HepG2 (cell line): Measurements from ENCODE around the gene HPS4. TPM values are rescaled to one million over a fixed set of nuclear protein-coding genes. Genes with fewer than 3 reads are reported as not detected.

Experiments
- DMAP1 ChIP-seq: IDR thresholded peaks from 2 replicates; pipeline ENCODE4 v1.6.1; 2016
- DR1 ChIP-seq: sonication (generic); formaldehyde crosslinking; IDR thresholded peaks from 2 replicates; pipeline ENCODE4 v1.8.0; 2021; ENCODE audit warnings: mild to moderate bottlenecking, missing genetic modification reagents, inconsistent platforms
- FOSL1 ChIP-seq: sonication (generic); formaldehyde crosslinking; IDR thresholded peaks from 2 replicates; pipeline ENCODE4 v1.9.0; 2021; ENCODE audit warnings: missing genetic modification reagents, borderline replicate concordance
- IRF2 ChIP-seq: IDR thresholded peaks from 2 replicates; pipeline ENCODE4 v1.6.1; 2018; ENCODE audit warnings: missing genetic modification reagents, missing compliant biosample characterization
- NR2F6 ChIP-seq, 2 experiments: IDR thresholded peaks; 2 replicates each; pipeline ENCODE4 v1.6.1; 2016; ENCODE audit warnings: antibody characterized with exemption in 1 of 2, mild to moderate bottlenecking in 1 of 2
- RAD21 ChIP-seq: fragments of 450-650 bp; formaldehyde crosslinking; IDR thresholded peaks from 2 replicates; pipeline ENCODE4 v1.5.0; 2020; ENCODE audit warnings: mild to moderate bottlenecking
- SALL1 ChIP-seq: sonication (generic); formaldehyde crosslinking; IDR thresholded peaks from 2 replicates; pipeline ENCODE4 v1.8.0; 2022; ENCODE audit warnings: mild to moderate bottlenecking, missing genetic modification reagents
- SALL2 ChIP-seq: sonication (generic); formaldehyde crosslinking; IDR thresholded peaks from 2 replicates; pipeline ENCODE4 v1.8.1; 2023; ENCODE audit warnings: mild to moderate bottlenecking, missing genetic modification reagents, inconsistent platforms
- STAG1 ChIP-seq: sonication (generic); formaldehyde crosslinking; IDR thresholded peaks from 2 replicates; pipeline ENCODE4 v1.4.0; 2020; ENCODE audit warnings: missing genetic modification reagents
- ZC3H4 ChIP-seq: sonication (generic); formaldehyde crosslinking; IDR thresholded peaks from 2 replicates; pipeline ENCODE4 v1.4.0; 2020; ENCODE audit warnings: missing genetic modification reagents, borderline replicate concordance
- ZFYVE20 ChIP-seq: sonication (generic); formaldehyde crosslinking; IDR thresholded peaks from 2 replicates; pipeline ENCODE4 v1.8.0; 2023; ENCODE audit warnings: low read depth, mild to moderate bottlenecking, moderate library complexity, missing genetic modification reagents, borderline replicate concordance
- ZNF331 ChIP-seq: sonication (generic); formaldehyde crosslinking; IDR thresholded peaks from 2 replicates; pipeline ENCODE4 v1.4.0; 2020; ENCODE audit warnings: missing genetic modification reagents
- ZNF746 ChIP-seq: sonication (generic); formaldehyde crosslinking; IDR thresholded peaks from 2 replicates; pipeline ENCODE4 v1.8.0; 2022; ENCODE audit warnings: mild to moderate bottlenecking, missing genetic modification reagents
- polyA plus RNA-seq, 8 experiments: library from polyadenylated mRNA; depleted of rRNA in 3 of 8; stranded (reverse) in 7 of 8; unstranded in 1 of 8; fragments of >200 nt; fragmentation: Illumina TruSeq in 4 of 8; extraction: Trizol in 4 of 8; gene quantifications; 2 replicates each; pipeline versions ENCODE4 v1.2.1 to v1.2.3, GENCODE V29; 2011 to 2016; ENCODE audit warnings: low read depth in 4 of 8, missing spikeins in 1 of 8, mixed read lengths in 1 of 8; ENCODE audit not compliant: insufficient read depth in 1 of 8
- total RNA-seq, 5 experiments: library from RNA; depleted of rRNA; stranded (reverse); fragments of >200 nt; fragmentation: Illumina TruSeq; extraction: Trizol; gene quantifications; 2 replicates each; pipeline ENCODE4 v1.2.3, GENCODE V29; 2016; ENCODE audit warnings: low read depth in 1 of 5
- TF ChIP-seq, protein P1 (sequence below): IDR thresholded peaks from 2 replicates; pipeline ENCODE4 v1.6.1; 2016; ENCODE audit warnings: low read depth, borderline replicate concordance
- TF ChIP-seq, protein P2 (sequence below): sonication (generic); formaldehyde crosslinking; IDR thresholded peaks from 2 replicates; pipeline ENCODE4; 2020; ENCODE audit warnings: missing genetic modification reagents, mild to moderate bottlenecking, borderline replicate concordance
- TF ChIP-seq, protein P3 (sequence below): IDR thresholded peaks from 2 replicates; pipeline ENCODE4 v1.6.1; 2016; ENCODE audit warnings: mild to moderate bottlenecking, missing biosample characterization, missing genetic modification reagents
- TF ChIP-seq, protein P4 (sequence below): sonication (generic); formaldehyde crosslinking; IDR thresholded peaks from 2 replicates; pipeline ENCODE4 v1.8.0; 2022; ENCODE audit warnings: mild to moderate bottlenecking, missing genetic modification reagents
- TF ChIP-seq, protein P5 (sequence below), 2 experiments: sonication (generic) in 1 of 2; formaldehyde crosslinking in 1 of 2; IDR thresholded peaks; 2 replicates each; pipeline versions ENCODE4 v1.4.0 to v1.6.1; 2016 to 2020; ENCODE audit warnings: borderline replicate concordance in 1 of 2, low read depth in 1 of 2, mild to moderate bottlenecking in 1 of 2, missing genetic modification reagents in 1 of 2

HPS4 gene
- total and polyA plus RNA-seq, 2 of the 13 experiments (the other 11 are each of a cell fraction or from before 2014, with no cell fraction given): 27.4 to 34.0 TPM

DNA sequence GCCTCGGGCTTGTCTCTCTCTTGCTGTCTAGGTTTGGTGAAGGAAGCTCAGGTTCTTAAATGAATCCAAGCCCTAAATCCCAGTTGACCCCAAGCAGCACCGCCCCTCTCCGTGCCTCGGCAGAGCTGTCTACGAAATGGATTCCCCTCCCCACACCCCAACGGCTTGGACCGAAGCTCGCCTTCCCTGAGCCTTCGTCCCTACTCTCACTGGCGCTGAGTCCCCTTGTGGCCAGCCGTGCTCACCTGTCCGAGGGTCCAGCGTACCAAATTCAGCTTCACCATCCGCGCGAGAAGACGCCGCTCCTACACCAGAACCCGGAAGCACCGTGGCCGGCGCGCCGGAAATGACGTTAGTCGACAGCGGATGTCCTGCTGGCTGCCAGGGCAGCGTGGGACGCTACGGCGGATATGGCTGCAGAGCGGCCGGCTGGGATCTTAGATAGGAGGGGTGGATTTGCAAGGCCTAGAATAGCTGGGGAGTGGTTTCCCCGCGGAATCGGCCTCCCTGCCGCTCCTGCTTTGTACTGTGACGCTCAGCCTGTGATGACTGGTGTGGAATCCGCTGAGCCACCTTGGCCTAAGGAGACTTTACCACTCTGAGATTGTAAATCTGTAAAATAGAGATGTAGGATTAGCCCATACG lies 28.7 kb upstream of the HPS4 start, which contains the start of gene TFIP11 (continued):
- TF ChIP-seq, protein P1, sequence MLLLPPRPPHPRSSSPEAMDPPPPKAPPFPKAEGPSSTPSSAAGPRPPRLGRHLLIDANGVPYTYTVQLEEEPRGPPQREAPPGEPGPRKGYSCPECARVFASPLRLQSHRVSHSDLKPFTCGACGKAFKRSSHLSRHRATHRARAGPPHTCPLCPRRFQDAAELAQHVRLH: peak; percentile 66; the same call in 1 of the 2 replicates
- TF ChIP-seq ZC3H4 (no peak), SALL1 (CRISPR knock-in tag) (peak; percentile 84), DR1 (CRISPR knock-in tag) (peak; percentile 95), DMAP1 (CRISPR knock-in tag) (peak; percentile 80), RAD21 (CRISPR knock-in tag) (peak; percentile 65), ZFYVE20 (CRISPR knock-in tag) (no peak), FOSL1 (CRISPR knock-in tag) (no peak), ZNF331 (CRISPR knock-in tag) (peak; percentile 82), IRF2 (CRISPR knock-in tag) (peak; percentile 86), STAG1 (CRISPR knock-in tag) (peak; percentile 33), SALL2 (peak; percentile 80; the same call in 1 of the 2 replicates), NR2F6 (IDR thresholded peaks at IDR 0.05) (no peak), NR2F6 (CRISPR knock-in tag; IDR thresholded peaks at IDR 0.05) (peak; percentile 23; the same call in 1 of the 2 replicates), ZNF746 (CRISPR knock-in tag) (0 out of 2 replicates have a peak, but pooled peaks have one; percentile 43)
- TF ChIP-seq, protein P2, sequence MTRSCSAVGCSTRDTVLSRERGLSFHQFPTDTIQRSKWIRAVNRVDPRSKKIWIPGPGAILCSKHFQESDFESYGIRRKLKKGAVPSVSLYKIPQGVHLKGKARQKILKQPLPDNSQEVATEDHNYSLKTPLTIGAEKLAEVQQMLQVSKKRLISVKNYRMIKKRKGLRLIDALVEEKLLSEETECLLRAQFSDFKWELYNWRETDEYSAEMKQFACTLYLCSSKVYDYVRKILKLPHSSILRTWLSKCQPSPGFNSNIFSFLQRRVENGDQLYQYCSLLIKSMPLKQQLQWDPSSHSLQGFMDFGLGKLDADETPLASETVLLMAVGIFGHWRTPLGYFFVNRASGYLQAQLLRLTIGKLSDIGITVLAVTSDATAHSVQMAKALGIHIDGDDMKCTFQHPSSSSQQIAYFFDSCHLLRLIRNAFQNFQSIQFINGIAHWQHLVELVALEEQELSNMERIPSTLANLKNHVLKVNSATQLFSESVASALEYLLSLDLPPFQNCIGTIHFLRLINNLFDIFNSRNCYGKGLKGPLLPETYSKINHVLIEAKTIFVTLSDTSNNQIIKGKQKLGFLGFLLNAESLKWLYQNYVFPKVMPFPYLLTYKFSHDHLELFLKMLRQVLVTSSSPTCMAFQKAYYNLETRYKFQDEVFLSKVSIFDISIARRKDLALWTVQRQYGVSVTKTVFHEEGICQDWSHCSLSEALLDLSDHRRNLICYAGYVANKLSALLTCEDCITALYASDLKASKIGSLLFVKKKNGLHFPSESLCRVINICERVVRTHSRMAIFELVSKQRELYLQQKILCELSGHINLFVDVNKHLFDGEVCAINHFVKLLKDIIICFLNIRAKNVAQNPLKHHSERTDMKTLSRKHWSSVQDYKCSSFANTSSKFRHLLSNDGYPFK (CRISPR knock-in tag): peak; percentile 95
- TF ChIP-seq, protein P3, sequence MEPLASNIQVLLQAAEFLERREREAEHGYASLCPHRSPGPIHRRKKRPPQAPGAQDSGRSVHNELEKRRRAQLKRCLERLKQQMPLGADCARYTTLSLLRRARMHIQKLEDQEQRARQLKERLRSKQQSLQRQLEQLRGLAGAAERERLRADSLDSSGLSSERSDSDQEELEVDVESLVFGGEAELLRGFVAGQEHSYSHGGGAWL: no peak
- TF ChIP-seq, protein P4, sequence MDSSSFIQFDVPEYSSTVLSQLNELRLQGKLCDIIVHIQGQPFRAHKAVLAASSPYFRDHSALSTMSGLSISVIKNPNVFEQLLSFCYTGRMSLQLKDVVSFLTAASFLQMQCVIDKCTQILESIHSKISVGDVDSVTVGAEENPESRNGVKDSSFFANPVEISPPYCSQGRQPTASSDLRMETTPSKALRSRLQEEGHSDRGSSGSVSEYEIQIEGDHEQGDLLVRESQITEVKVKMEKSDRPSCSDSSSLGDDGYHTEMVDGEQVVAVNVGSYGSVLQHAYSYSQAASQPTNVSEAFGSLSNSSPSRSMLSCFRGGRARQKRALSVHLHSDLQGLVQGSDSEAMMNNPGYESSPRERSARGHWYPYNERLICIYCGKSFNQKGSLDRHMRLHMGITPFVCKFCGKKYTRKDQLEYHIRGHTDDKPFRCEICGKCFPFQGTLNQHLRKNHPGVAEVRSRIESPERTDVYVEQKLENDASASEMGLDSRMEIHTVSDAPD (CRISPR knock-in tag): peak; percentile 30; the same call in 1 of the 2 replicates
- TF ChIP-seq, protein P5, sequence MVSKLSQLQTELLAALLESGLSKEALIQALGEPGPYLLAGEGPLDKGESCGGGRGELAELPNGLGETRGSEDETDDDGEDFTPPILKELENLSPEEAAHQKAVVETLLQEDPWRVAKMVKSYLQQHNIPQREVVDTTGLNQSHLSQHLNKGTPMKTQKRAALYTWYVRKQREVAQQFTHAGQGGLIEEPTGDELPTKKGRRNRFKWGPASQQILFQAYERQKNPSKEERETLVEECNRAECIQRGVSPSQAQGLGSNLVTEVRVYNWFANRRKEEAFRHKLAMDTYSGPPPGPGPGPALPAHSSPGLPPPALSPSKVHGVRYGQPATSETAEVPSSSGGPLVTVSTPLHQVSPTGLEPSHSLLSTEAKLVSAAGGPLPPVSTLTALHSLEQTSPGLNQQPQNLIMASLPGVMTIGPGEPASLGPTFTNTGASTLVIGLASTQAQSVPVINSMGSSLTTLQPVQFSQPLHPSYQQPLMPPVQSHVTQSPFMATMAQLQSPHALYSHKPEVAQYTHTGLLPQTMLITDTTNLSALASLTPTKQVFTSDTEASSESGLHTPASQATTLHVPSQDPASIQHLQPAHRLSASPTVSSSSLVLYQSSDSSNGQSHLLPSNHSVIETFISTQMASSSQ (IDR thresholded peaks at IDR 0.05; ENCODE audit: low read depth): no peak
- TF ChIP-seq, protein P5 (CRISPR knock-in tag; IDR thresholded peaks at IDR 0.05; ENCODE audit: borderline replicate concordance): peak; percentile 63; the same call in 1 of the 2 replicates
